ENCODE results near the gene BCAS1. TPM values are rescaled to one million over a fixed set of nuclear protein-coding genes. Genes with fewer than 3 reads are reported as not detected.

The BCAS1 gene
- total RNA-seq, 1 experiment from 2014 or later = 1.2 TPM

DNA sequence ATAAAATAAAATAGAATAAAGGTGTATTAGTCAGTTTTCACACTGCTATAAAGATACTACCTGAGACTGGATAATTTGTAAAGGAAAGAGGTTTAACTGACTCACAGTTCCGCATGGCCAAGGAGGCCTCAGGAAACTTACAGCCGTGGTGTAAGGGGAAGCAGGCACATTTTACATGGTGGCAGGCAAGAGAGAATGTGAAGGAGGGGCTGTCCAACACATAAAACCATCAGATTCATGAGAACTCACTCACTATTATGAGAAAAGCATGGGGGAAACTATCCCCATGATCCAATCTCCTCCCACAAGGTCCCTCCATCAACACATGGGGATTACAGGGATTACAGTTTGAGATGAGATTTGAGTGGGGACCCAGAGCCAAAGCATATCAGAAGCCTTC lies 41.1 kb upstream of the BCAS1 start:
- ChIA-PET CTCF (no interaction called here), POLR2A (interaction anchor here (0.6 kb wide), 1 partner anchor 63 kb away, joined by 3 read pairs; no protein-coding TSS in a partner anchor)
- no peaks in the 10 kb centered on the region for H3K36me3 Mint-ChIP-seq (ENCODE audit: insufficient read depth, unreplicated experiment)
- no peak overlapping the region for H3K4me3 Mint-ChIP-seq (ENCODE audit: unreplicated experiment)
- no peak overlapping the region for H3K27ac Mint-ChIP-seq (ENCODE audit: unreplicated experiment)
- no peaks in the 10 kb centered on the region for H3K36me3 ChIP-seq (ENCODE audit: control insufficient read depth, insufficient read depth, low read length)
- no TSS peak for BruUV-seq (replicated peaks)
- H3K27me3 Mint-ChIP-seq (ENCODE audit: insufficient read depth, unreplicated experiment) = peaks cover 2% of the 10 kb centered on the region
- H3K9me3 Mint-ChIP-seq (ENCODE audit: unreplicated experiment) = no peaks in the 10 kb centered on the region
- H3K27me3 ChIP-seq (replicated peaks; ENCODE audit: control insufficient read depth, insufficient read depth, low read length) = no peaks in the 10 kb centered on the region
- H3K4me3 ChIP-seq (ENCODE audit: low read depth, low read length) = no peak overlapping the region
- H3K4me1 ChIP-seq = peaks cover 12% of the 10 kb centered on the region; the same call in 1 of the 2 replicates
- TF ChIP-seq, protein P1, sequence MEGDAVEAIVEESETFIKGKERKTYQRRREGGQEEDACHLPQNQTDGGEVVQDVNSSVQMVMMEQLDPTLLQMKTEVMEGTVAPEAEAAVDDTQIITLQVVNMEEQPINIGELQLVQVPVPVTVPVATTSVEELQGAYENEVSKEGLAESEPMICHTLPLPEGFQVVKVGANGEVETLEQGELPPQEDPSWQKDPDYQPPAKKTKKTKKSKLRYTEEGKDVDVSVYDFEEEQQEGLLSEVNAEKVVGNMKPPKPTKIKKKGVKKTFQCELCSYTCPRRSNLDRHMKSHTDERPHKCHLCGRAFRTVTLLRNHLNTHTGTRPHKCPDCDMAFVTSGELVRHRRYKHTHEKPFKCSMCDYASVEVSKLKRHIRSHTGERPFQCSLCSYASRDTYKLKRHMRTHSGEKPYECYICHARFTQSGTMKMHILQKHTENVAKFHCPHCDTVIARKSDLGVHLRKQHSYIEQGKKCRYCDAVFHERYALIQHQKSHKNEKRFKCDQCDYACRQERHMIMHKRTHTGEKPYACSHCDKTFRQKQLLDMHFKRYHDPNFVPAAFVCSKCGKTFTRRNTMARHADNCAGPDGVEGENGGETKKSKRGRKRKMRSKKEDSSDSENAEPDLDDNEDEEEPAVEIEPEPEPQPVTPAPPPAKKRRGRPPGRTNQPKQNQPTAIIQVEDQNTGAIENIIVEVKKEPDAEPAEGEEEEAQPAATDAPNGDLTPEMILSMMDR (IDR thresholded peaks at IDR 0.05; ENCODE audit: insufficient read depth in 1 of 2, low read depth in 1 of 2, low read length in 1 of 2, severe bottlenecking in 1 of 2, unreplicated experiment in 1 of 2) = no peak
- DNase-seq = no peak
- intact Hi-C loops (cut with micrococcal nuclease; ENCODE audit: unreplicated experiment) = no loop called here
- H3K4me1 Mint-ChIP-seq (ENCODE audit: low read depth, unreplicated experiment) = peaks cover 4% of the 10 kb centered on the region
- no peaks in the 10 kb centered on the region for H3K9me3 ChIP-seq

DNA sequence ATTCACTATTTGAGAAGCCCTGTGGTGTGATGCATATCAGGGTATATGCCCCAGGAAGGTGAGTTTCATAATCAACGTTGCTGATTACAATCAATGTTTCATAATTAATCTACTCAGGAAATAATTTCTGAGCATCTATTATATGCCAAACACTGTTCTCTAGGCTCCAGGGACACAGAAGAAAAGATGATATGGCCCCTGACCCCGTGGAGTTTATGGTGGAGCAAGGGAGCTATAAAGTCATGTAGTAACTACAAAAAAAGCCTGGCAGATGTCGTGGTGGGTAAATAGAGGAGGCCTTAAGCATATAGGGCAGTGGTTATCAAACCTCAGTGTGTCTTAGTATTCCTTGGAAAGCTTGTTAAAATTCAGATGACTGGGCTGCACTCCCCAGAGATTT lies 40.1 kb upstream of the BCAS1 start:
- no peak for DNase-seq
- Mint-ChIP-seq H3K27ac (ENCODE audit: unreplicated experiment) (no peak overlapping the region), H3K4me3 (ENCODE audit: unreplicated experiment) (no peak overlapping the region), H3K27me3 (ENCODE audit: insufficient read depth, unreplicated experiment) (peaks cover 2% of the 10 kb centered on the region), H3K4me1 (ENCODE audit: low read depth, unreplicated experiment) (peaks cover 4% of the 10 kb centered on the region), H3K9me3 (ENCODE audit: unreplicated experiment) (no peaks in the 10 kb centered on the region), H3K36me3 (ENCODE audit: insufficient read depth, unreplicated experiment) (no peaks in the 10 kb centered on the region)
- ChIA-PET CTCF (interaction anchor here (1.4 kb wide), 1 partner anchor 11 kb away, joined by 3 read pairs; no protein-coding TSS in a partner anchor), POLR2A (interaction anchor here (0.5 kb wide), 1 partner anchor 62 kb away, joined by 3 read pairs; no protein-coding TSS in a partner anchor)
- Histone ChIP-seq H3K9me3 (no peaks in the 10 kb centered on the region), H3K36me3 (ENCODE audit: control insufficient read depth, insufficient read depth, low read length) (no peaks in the 10 kb centered on the region), H3K4me3 (ENCODE audit: low read depth, low read length) (no peak overlapping the region), H3K4me1 (peaks cover 12% of the 10 kb centered on the region; the same call in 1 of the 2 replicates), H3K27me3 (replicated peaks; ENCODE audit: control insufficient read depth, insufficient read depth, low read length) (no peaks in the 10 kb centered on the region)
- TF ChIP-seq, protein P1 (IDR thresholded peaks at IDR 0.05; ENCODE audit: insufficient read depth in 1 of 2, low read depth in 1 of 2, low read length in 1 of 2, severe bottlenecking in 1 of 2, unreplicated experiment in 1 of 2) = no peak
- intact Hi-C loops (cut with micrococcal nuclease; ENCODE audit: unreplicated experiment) = no loop called here
- BruUV-seq (replicated peaks) = no TSS peak

DNA sequence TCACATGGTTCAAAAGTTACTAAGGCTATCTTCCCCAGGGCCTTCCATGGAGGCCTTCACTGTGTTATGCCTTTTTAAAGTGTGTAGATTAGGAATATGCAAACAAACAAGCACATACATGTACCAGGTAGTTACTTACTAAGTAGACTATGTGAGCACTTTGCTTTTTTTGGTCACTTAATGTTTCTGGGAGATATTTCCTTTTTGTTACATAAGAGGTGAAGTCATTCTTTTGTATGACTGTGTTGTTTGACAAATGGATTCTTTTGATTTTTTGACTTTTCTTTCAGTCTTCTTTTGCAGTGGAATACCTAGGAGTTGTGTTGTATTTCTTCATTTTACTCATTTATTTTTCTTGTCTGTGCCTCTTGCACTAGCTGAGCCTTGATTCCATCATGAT lies 39.6 kb upstream of the BCAS1 start:
- Histone ChIP-seq H3K27me3 (replicated peaks; ENCODE audit: control insufficient read depth, insufficient read depth, low read length) (no peaks in the 10 kb centered on the region), H3K36me3 (ENCODE audit: control insufficient read depth, insufficient read depth, low read length) (no peaks in the 10 kb centered on the region), H3K4me3 (ENCODE audit: low read depth, low read length) (no peak overlapping the region), H3K9me3 (no peaks in the 10 kb centered on the region), H3K4me1 (peaks cover 12% of the 10 kb centered on the region; the same call in 1 of the 2 replicates)
- no peak for DNase-seq
- H3K27me3 Mint-ChIP-seq (ENCODE audit: insufficient read depth, unreplicated experiment) = peaks cover 2% of the 10 kb centered on the region
- ChIA-PET CTCF (interaction anchor here (1.4 kb wide), 1 partner anchor 11 kb away, joined by 3 read pairs; no protein-coding TSS in a partner anchor), POLR2A (no interaction called here)
- peaks cover 4% of the 10 kb centered on the region for H3K4me1 Mint-ChIP-seq (ENCODE audit: low read depth, unreplicated experiment)
- no peak overlapping the region for H3K27ac Mint-ChIP-seq (ENCODE audit: unreplicated experiment)
- TF ChIP-seq, protein P1 (IDR thresholded peaks at IDR 0.05; ENCODE audit: insufficient read depth in 1 of 2, low read depth in 1 of 2, low read length in 1 of 2, severe bottlenecking in 1 of 2, unreplicated experiment in 1 of 2) = no peak
- no peaks in the 10 kb centered on the region for H3K36me3 Mint-ChIP-seq (ENCODE audit: insufficient read depth, unreplicated experiment)
- no peak overlapping the region for H3K4me3 Mint-ChIP-seq (ENCODE audit: unreplicated experiment)
- intact Hi-C loops (cut with micrococcal nuclease; ENCODE audit: unreplicated experiment) = no loop called here
- BruUV-seq (replicated peaks) = no TSS peak
- no peaks in the 10 kb centered on the region for H3K9me3 Mint-ChIP-seq (ENCODE audit: unreplicated experiment)
